GM18858 (cell line): ENCODE data around the gene TECR.
"Not testable (repeated sequence)": the region's sequence is repeated elsewhere in the genome, so short reads cannot be mapped to it uniquely, and the experiment has no call there.

Source experiments
- ATAC-seq: cut with Tn5 transposase; IDR thresholded peaks from one replicate; pipeline ENCODE4 v1.9.1; 2021; ENCODE audit not compliant: unreplicated experiment

TECR gene

DNA sequence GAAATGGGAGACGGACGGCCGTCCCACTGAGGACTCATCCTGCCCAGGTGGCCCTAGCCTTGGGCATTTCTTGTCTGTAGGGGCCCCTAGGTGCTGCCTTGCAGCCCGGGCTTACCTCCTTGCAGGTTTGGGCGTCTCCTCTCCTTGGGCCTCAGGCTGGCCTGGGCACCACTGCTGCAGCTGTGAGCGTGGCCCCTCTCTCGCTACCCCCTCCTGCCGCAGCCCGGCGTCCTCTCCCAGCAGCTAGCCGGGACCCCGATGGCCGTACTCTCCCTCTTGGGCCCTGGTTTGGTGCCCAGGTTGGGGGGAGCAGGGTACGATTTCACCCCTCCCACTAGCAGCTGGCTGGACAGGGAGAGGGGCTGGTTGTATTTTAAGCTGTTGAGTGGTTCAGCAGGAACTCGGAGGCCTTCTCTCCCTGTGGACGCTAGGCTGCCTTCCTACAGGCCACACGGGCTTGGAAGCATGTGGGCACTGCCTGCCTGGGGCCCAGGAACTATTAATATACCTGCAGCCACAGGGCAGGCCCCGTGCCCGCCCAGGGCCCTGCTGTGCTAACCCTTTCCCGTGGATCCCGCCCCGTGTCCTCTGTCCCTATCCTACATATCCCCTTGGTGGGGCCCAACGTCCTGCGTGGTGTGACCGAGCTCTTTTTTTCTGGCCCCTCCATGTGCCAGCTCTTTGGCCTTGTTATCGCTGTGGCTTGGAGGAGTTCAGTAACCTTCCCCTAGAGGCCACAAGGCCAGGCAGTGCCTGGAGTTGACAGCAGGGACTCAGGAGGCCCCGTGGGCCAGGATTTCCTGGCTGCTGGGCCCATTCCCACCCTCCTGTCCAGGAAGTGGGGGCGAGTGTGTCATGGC, 30.8 kb downstream of the TECR start:
- no peak for ATAC-seq

GRCh38 chr19:14560776-14561108, 31.3 kb downstream of the TECR start:
- no peak for ATAC-seq

- ATAC-seq: no peak
Measured at GRCh38 chr19:14561249-14561648, 31.9 kb downstream of the TECR start.

DNA sequence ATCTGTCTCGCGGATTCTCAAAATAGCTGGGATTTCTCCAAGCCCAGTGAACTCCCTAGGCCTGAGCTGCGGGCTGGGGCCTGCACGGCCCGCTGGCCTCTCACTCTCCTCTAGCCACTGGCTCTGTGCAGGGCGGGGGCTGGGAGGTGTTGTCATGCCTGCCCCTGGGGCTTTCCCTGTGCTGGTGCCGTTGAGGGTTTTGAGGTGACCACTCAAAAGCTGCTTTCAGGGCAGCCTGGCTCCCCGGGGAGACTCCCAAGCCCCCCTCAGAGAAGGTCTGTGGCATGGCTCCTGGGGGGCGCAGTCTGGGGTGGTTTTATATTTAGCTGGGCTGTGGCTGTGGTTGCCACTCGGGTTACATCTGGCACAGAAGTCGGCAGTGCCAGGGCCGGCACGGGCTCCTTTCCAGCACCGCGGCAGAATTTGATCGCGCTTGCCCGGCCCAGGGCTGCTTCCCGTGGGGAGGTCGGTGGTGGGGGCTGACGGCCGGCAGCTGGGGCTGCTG, 32.5 kb downstream of the TECR start:
- ATAC-seq: no peak

DNA sequence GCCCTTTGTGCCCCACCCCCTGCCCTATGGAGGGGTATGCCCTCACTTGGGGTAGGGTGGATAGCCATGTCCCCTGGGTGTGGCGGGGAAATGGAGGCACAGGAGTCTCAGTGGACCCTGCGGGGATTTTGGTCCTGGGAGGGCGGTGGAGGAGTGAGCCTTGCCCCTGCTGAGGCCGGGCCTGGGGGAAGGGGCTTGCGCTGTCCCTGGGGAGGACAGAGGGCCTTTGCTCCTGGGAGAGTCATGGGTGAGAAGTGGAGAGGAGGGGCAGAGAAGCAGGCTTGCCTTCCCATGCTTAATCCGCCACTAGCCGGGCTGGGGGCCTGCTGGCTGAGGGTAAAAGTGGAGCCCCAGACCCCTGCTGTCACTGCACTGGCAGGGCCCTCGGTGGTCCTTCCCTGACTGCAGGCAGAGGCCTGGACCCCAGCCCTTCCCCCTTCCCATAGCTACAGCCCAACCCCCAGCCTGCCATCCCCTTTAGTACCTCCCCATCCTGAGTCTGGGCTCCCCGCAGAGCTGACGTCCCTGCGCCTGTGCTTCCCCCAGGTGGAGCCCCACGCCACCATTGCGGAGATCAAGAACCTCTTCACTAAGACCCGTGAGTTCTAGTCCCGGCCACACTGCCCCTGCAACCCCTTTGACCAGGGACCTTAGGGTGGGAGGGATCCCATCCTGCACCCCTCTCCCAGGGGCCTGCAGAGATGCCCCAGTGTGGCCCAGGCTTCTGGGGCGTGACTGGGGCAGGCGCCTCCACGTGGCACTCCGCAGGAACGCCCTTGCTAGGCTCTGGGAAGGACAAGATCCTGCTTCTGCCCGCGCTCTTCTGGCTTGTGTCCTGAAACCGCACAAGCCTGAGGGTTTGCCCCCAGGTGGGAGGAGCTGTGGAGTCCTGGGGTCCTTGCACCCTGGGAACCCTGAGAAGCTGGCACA, 33.5 kb downstream of the TECR start:
- no peak for ATAC-seq

DNA sequence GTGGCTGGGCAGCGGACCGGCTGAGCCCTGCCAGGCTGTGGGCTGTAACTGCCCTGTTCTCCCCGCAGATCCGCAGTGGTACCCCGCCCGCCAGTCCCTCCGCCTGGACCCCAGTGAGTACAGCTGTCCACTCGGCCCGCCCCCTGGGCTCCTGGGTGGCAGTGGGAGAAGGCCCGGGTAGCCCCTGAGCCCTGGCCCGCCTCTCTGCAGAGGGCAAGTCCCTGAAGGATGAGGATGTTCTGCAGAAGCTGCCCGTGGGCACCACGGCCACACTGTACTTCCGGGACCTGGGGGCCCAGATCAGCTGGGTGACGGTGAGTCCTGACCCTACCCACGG, 34.2 kb downstream of the TECR start:
- ATAC-seq: no peak

DNA sequence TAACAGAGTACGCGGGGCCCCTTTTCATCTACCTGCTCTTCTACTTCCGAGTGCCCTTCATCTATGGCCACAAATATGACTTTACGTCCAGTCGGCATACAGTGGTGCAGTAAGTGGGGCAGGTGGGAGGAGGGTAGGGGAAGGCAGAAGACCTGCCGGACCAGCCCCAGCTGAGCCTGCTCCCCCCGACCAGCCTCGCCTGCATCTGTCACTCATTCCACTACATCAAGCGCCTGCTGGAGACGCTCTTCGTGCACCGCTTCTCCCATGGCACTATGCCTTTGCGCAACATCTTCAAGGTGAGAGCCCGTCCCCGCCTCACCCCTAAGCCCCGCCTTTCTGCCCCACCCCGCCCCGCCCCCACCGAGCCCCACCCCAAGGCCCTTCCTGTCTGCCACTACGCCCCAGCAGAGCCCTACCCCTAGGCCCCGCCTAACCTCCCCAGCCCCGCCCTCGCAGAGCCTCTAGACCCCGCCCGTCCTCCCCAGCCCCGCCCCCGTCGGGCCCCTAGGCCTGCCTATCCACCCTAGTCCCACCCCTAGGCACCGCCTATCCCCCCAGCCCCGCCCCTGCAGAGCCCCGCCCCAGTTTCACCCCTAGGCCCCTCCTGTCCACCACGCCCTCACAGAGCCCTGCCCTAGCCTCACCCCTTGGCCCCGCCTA, 34.7 kb downstream of the TECR start:
- no peak for ATAC-seq

DNA sequence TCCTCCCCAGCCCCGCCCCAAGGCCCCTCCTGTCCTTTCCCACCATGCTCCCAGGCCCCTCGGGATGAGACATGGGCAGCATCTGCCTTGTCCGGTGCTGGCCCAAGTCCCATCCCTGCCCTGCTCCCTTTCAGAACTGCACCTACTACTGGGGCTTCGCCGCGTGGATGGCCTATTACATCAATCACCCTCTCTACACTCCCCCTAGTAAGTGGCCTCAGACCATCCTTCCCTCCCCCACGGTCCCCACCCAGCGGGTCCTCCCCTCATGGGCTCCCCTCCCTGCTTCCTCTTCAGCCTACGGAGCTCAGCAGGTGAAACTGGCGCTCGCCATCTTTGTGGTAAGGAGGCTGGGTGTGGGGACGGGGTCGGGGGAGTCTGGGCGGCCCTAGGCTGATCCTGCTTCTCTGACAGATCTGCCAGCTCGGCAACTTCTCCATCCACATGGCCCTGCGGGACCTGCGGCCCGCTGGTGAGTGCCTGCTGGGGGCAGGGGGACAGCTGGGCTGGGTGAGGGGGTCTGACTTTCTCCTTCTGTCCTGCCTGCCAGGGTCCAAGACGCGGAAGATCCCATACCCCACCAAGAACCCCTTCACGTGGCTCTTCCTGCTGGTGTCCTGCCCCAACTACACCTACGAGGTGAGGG, 35.4 kb downstream of the TECR start:
- ATAC-seq: not testable (repeated sequence)

DNA sequence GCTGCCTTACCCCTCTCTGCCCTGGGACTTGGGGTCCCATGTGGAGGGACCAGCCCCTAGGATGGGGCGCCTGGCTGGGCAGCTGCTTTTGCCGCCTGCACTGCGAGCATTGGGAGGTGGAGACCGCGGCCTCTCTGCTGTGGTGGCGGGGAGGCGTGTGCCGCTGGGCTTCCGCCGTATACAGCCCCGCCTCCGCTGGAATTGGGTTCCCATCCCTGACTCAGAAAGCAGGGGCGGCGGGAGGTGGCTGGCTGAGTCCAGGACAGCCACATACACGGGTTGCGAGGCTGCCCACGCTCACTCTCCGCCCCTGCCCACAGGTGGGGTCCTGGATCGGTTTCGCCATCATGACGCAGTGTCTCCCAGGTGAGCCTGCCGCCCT, 35.9 kb downstream of the TECR start:
- no peak for ATAC-seq

DNA sequence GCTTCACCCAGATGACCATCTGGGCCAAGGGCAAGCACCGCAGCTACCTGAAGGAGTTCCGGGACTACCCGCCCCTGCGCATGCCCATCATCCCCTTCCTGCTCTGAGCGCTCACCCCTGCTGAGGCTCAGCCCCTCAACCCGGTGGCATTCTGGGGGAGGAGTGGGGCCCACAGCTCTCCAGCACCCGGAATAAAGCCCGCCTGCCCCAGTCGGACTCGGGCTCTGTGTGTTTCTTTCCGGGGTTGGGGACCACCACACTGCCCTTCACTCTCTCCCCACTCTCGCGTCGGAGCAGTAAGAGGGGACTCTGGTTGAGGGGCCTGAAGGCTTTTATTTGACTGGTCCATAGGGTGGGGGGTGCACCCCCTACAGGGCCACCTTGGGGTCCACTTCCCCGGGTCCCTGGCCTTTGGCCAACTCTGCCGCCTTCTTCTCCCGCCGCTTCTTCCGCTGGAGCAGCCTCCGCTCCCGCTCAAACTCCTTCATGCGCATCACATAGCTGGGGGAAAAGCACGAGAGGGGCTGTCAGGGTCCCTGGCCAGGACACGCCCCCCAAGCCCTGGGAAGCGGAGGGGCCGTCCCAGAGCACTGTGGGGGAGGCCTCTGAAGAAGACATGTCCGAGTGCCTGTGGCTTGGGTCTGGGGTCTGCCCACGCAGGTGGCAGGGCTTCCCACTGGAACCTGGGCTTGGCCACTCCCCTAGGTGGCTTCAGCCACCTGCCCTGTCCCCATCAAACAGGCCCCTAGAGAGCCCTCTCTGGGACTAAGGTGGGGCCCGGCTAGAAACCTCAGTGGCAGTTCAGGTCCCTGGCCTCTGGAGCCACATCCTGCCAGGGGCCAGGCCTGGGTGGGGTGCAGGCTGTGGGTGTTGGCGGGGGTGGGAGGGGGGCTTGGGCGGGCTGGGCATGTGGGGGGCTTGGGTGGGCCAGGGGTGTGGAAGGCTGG, 36.6 kb downstream of the TECR start:
- ATAC-seq: no peak

GRCh38 chr19:14566712-14567077, 37.3 kb downstream of the TECR start:
- no peak for ATAC-seq

DNA sequence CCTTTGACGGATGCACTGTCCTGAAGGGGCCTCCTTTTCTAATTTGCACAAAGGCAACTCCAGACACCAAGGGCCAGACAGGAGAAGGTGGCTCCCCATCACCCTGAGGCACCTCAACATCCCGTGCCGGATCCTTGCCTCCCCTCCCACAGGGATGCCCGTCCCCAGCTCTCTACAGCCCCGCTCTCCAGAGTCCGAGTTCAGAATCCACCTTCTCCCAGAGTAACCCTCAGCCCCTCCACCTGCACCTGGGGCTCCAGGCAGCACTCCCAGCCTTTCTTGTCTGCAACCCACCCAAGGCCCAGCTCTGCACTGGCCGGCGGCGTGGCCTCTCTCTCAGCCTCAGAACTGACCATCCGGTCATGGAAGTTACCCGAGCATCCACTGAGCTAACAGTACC, 37.7 kb downstream of the TECR start:
- no peak for ATAC-seq

- no peak for ATAC-seq
Measured at GRCh38 chr19:14570864-14571527, 41.6 kb downstream of the TECR start.

DNA sequence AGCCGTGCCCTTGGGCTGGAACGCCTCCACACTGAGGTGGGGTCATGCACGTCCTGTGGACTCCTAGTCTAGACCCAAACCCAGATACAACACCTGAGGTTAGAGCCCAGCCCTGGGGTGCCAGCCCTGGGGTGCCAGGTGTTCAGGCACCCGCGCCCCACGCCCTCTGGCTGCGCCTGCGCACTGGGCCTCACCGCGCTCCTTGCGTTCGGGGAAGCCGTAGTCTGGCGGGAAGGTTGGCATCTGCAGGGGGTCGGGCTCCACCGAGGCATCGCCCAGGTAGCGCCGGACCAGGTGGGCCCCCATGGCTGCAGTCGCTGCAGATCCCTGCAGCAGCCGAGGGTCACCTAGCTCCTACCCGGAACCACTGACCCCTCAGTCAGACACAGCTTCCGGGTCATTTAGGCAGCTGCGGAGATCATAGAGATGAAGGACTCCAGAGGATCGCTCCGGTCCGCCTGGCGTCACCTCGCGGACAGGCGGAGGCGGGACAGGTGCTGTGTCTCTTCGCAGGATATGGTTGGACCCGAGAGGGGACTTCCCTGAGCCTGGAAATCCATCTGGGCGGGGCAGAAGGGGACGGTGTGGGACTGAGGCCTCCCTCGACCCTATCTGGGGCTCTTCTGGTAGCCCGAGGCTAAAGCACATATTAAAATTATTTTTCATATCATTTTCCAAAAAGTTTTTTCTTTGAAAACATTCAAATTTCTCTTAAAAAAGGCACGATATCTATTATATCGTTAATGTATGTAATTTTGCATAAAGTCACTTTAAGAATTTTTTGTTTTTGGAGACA, 42.5 kb downstream of the TECR start, which contains the start of gene NDUFB7:
TSS of gene NDUFB7 (minus strand) at position 372 of the 796 bp plus-strand sequence. CDS start at position 306, 66 bp downstream.
- ATAC-seq: peak; percentile 70

GRCh38 chr19:14575428-14575980, 46.1 kb downstream of the TECR start:
- ATAC-seq: no peak

DNA sequence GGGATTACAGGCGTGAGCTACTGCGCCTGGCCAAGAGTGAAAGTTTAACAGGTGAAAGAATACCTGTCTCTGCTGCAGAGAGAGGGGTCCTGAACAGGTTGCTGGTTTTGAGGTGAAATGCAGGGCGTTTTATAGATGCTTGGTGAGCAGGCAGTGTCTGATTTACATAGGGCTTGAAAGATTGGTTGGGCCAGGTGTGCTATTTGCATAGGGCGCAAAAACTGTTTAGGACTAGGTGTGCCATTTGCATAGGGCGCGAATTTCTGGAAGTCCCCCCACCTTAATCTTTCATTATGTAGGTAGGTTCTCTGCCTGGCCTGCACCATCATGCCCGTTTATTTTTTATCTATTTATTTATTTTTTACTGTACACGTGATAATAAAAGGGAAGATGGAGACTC, 47.0 kb downstream of the TECR start:
- no peak for ATAC-seq

GRCh38 chr19:14577264-14577663, 47.9 kb downstream of the TECR start:
- no peak for ATAC-seq

DNA sequence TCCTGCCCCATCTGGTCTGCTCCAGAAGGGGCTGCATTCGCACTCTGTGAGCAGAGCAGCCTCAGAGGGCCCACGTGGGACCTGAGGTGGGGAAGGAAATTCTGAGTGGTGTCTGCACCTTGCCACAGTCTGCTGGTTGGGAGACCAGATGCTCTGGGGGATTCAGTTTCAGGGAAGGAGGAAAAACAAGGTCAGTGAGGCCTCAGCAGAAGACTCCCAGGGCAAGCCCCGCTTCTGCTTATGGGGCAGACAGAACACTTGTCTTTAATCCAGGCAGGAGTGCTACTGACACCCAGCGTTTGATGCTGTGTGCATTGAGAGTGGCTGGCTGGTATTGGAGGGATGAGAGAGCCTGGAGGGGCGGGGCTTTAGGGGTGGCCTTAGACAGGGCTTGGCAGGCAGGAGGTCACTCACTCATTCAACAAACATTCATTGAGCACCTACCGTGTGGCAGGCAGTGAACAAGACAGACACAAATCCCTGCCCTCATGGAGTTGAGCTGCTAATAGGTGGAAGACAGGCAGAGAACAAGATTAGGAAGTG, 48.6 kb downstream of the TECR start:
- no peak for ATAC-seq
